ENCODE results near the gene RELN. TPM values are rescaled to one million over a fixed set of nuclear protein-coding genes. Genes with fewer than 3 reads are reported as not detected.

RELN gene
- total and polyA plus RNA-seq, 9 of the 15 experiments (the other 6 are each of a cell fraction or from before 2014, with no cell fraction given) = 12.9 to 43.2 (median 18.1) TPM

DNA sequence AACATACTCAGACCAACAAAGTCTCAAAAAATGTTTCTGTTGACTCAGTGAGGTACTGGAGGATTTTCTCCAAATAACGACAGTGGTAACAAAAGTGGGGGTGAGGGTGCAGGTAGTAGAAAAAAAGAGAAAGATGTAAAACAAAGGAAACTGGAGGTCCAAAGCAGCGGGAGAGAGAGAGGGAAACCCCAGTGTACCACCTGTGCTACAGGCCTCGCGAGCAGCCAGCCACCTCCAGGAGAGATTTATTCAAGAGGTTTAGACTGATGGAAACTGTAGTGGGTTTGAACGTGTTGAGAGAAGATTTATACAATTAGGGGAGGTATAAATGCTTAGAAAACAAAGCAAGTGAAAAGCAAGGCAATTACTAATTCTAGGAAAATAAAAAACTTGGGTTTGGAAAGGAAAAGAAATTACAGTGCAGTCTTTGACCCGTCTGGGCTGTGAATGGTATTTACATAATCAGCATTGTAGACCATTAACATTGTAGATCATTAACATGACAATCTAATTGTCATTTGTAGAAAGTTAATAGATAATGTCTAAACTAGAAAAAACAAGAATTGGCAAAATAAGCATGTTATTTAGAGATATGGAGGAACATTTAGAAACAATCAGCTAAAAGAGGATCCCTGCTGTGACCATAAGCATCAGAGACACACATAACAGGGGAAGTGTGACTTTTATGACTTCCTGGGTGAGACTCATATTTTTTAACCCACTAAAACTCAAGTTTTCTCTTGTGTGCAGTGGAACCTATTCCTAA lies 180.0 kb downstream of the RELN start (continued):
- TF ChIP-seq, protein P1, sequence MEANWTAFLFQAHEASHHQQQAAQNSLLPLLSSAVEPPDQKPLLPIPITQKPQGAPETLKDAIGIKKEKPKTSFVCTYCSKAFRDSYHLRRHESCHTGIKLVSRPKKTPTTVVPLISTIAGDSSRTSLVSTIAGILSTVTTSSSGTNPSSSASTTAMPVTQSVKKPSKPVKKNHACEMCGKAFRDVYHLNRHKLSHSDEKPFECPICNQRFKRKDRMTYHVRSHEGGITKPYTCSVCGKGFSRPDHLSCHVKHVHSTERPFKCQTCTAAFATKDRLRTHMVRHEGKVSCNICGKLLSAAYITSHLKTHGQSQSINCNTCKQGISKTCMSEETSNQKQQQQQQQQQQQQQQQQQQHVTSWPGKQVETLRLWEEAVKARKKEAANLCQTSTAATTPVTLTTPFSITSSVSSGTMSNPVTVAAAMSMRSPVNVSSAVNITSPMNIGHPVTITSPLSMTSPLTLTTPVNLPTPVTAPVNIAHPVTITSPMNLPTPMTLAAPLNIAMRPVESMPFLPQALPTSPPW (CRISPR knock-in tag; IDR thresholded peaks at IDR 0.05) = no peak
- TF ChIP-seq CBX8 (IDR thresholded peaks at IDR 0.05; ENCODE audit: borderline replicate concordance, extremely low read depth, low read depth, low read length, poor library complexity, severe bottlenecking) (no peak), ZNF212 (CRISPR knock-in tag; IDR thresholded peaks at IDR 0.05) (no peak), GATAD2B (IDR thresholded peaks at IDR 0.05; ENCODE audit: borderline replicate concordance) (no peak), RAD21 (CRISPR knock-in tag; conservative IDR thresholded peaks at IDR 0.05 in 1 of 2, IDR thresholded peaks at IDR 0.05 in 1 of 2) (no peak), ETV6 (IDR thresholded peaks at IDR 0.05; ENCODE audit: borderline replicate concordance in 1 of 2, low read depth in 2 of 2, low read length in 1 of 2) (no peak), ETV6 (CRISPR knock-in tag; IDR thresholded peaks at IDR 0.05; ENCODE audit: borderline replicate concordance) (no peak), CXXC5 (CRISPR knock-in tag; IDR thresholded peaks at IDR 0.05) (no peak), HDAC6 (IDR thresholded peaks at IDR 0.05; ENCODE audit: low read depth, low read length) (no peak), ZFP36 (IDR thresholded peaks at IDR 0.05; ENCODE audit: low read depth, low read length, partially characterized antibody) (no peak), TAF1 (IDR thresholded peaks at IDR 0.05; ENCODE audit: control insufficient read depth, extremely low read depth, insufficient read depth, low read length, severe bottlenecking) (no peak), YY1 (IDR thresholded peaks at IDR 0.05; ENCODE audit: borderline replicate concordance in 1 of 3, control insufficient read depth in 1 of 3, extremely low read depth in 1 of 3, insufficient read depth in 3 of 3, insufficient read length in 1 of 3, insufficient replicate concordance in 2 of 3, low read depth in 1 of 3, low read length in 2 of 3) (no peak), EGR1 (conservative IDR thresholded peaks at IDR 0.05) (no peak), THRAP3 (IDR thresholded peaks at IDR 0.05; ENCODE audit: borderline replicate concordance) (no peak), NRF1 (conservative IDR thresholded peaks at IDR 0.05 in 1 of 2, IDR thresholded peaks at IDR 0.05 in 1 of 2) (no peak), ZNF253 (CRISPR knock-in tag; conservative IDR thresholded peaks at IDR 0.05) (no peak)
- TF ChIP-seq, protein P2, sequence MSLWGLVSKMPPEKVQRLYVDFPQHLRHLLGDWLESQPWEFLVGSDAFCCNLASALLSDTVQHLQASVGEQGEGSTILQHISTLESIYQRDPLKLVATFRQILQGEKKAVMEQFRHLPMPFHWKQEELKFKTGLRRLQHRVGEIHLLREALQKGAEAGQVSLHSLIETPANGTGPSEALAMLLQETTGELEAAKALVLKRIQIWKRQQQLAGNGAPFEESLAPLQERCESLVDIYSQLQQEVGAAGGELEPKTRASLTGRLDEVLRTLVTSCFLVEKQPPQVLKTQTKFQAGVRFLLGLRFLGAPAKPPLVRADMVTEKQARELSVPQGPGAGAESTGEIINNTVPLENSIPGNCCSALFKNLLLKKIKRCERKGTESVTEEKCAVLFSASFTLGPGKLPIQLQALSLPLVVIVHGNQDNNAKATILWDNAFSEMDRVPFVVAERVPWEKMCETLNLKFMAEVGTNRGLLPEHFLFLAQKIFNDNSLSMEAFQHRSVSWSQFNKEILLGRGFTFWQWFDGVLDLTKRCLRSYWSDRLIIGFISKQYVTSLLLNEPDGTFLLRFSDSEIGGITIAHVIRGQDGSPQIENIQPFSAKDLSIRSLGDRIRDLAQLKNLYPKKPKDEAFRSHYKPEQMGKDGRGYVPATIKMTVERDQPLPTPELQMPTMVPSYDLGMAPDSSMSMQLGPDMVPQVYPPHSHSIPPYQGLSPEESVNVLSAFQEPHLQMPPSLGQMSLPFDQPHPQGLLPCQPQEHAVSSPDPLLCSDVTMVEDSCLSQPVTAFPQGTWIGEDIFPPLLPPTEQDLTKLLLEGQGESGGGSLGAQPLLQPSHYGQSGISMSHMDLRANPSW (CRISPR knock-in tag; IDR thresholded peaks at IDR 0.05) = no peak
- TF ChIP-seq, protein P3, sequence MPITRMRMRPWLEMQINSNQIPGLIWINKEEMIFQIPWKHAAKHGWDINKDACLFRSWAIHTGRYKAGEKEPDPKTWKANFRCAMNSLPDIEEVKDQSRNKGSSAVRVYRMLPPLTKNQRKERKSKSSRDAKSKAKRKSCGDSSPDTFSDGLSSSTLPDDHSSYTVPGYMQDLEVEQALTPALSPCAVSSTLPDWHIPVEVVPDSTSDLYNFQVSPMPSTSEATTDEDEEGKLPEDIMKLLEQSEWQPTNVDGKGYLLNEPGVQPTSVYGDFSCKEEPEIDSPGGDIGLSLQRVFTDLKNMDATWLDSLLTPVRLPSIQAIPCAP (CRISPR knock-in tag; IDR thresholded peaks at IDR 0.05; ENCODE audit: borderline replicate concordance) = no peak
- TF ChIP-seq, protein P4, sequence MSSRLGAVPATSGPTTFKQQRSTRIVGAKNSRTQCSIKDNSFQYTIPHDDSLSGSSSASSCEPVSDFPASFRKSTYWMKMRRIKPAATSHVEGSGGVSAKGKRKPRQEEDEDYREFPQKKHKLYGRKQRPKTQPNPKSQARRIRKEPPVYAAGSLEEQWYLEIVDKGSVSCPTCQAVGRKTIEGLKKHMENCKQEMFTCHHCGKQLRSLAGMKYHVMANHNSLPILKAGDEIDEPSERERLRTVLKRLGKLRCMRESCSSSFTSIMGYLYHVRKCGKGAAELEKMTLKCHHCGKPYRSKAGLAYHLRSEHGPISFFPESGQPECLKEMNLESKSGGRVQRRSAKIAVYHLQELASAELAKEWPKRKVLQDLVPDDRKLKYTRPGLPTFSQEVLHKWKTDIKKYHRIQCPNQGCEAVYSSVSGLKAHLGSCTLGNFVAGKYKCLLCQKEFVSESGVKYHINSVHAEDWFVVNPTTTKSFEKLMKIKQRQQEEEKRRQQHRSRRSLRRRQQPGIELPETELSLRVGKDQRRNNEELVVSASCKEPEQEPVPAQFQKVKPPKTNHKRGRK (tag; IDR thresholded peaks at IDR 0.05) = no peak
